SW 1271 (cell line): Measurements from ENCODE around the gene RNF26.

ENCODE experiments used
- DNase-seq, 2 experiments: peaks; one replicate each; lab custom pipeline; 2025; lab: John Stamatoyannopoulos, UW

The RNF26 gene

GRCh38 chr11:119316016-119316728 lies 18.2 kb upstream of the RNF26 start:
- DNase-seq: no peak

DNA sequence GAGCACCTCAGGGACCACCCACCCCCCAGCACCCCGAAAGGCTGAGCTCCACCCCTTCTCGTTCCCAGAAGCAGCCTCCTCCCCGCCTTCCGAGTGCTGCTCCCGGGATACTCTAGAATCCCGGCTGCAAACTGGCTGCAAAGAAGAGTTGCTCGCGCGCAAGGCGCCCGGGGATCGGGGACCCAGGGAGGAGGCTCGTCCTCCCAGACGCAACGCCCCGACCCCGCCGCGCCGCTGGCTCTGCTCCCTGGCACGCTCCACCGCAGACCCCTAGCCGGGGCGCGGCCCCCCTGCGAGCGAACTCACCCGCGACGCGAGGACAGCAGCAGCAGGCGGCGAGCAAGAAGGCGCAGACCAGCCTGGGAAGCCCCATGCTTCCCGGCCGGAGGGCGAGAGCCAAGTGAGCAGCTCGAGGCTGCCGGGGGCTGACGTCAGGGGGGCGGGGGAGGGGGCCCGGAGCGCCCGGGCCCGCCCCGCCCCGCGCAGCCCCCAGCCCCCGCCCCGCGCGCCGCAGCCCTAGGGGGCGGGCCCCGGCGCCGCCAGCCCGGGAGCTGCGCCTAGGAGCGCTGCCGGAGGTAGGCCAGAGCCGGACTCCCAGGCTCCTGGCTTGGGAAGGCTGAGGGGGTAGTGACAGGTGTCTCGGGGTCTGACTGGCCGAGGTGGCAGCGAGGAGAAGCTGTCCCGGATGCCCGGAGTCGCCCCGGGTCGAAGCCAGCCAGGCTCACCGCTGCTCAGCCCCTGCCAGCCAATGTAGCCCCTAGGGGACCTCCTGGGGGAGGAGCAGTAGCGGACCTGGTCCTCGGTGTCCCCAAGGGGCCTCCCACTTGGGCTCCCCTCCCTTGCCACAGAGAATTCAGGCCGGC lies 17.4 kb upstream of the RNF26 start, which contains the start of gene MCAM:
TSS of gene MCAM (minus strand) at position 402 of the 863 bp plus-strand sequence. CDS start at position 373, 29 bp downstream.
- no peak for DNase-seq

DNA sequence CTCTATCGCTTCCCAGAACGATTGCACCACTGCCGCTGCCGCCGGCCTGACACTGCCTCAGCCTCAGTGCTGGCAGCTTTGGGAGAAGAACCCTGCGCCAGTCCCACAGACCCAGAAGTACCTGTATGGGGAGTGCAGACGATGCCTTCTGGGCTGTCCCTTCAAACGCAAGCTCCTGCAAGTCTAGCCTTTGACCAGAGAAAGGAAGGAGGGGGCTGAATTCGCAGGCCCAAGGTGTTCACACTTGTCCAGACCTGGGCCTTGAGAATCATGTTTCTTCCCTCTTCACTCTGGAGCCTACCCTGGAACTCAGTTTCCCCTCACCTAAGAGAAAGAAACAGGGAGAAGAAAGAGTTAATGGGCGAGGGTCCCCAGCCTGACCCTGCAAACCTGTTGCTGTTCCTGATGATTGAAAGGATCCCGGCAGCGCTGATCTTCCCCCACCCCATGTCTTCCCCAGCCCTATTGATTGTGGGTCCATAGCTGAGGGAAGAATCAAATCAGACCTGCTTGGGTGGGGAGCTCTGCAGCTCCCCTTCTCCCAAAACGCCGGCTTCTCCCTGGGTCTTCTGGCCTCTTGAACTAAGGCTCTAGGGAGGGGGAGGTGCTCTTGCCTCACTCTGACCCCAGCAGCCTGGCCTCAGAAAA lies 16.6 kb upstream of the RNF26 start:
- DNase-seq: no peak

- no peak for DNase-seq
Observed at GRCh38 chr11:119318240-119319135, 15.8 kb upstream of the RNF26 start.

DNA sequence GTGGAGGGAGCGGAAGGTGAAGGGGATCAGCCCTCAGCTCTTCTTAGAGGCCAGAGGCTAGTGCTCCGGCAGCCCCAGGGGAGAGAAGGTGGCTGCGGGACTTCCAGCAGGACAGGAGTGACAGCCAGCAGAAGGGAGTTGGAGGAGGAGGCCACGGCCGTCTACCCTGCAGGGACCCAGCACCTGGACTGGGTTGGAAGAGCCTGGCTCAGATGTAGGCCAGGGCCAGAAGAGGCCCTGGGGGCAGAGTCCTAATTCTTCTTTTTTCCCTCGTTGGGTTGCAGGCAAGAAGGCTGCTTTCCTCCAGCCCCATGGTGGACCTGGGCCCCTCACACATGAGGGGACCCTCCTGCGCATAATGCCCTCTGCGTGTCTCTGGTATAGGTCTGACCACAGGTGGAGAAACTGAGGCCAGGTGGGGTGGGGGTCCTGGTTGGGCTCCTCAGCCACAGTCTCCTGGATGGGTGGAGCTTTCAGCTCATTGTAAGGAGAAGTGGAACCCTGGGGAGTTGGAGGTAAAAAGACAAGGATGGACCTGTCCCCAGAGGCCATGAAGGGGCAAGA lies 15.1 kb upstream of the RNF26 start:
- DNase-seq: no peak

GRCh38 chr11:119319700-119320239 lies 14.6 kb upstream of the RNF26 start:
- no peak for DNase-seq

DNA sequence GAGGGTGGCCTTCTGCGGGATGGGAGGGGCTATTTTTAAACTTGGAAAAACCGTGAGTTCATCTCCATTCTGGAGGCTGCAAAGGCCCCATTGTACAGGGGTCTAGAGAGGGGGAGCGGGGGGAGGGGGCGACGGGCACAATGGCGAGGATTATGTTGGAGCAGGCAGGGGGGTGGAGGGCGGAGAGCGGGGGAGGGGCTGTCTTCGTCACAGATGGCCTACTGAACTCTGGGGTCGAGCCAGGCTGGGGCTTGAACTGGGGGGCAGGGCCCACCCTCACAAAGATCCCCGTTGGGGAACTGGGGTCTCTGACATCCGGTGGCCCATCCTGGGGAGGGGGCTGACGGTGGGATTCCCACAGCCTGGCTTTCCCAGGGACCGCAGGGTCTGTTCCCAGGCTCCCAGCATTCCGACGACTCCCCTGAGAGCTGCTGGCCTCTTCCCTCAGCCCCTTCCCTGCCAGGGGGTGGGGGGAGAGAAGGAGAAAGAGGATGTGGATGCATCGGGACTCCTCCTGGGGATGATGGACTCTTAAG lies 14.0 kb upstream of the RNF26 start:
- DNase-seq: no peak

DNA sequence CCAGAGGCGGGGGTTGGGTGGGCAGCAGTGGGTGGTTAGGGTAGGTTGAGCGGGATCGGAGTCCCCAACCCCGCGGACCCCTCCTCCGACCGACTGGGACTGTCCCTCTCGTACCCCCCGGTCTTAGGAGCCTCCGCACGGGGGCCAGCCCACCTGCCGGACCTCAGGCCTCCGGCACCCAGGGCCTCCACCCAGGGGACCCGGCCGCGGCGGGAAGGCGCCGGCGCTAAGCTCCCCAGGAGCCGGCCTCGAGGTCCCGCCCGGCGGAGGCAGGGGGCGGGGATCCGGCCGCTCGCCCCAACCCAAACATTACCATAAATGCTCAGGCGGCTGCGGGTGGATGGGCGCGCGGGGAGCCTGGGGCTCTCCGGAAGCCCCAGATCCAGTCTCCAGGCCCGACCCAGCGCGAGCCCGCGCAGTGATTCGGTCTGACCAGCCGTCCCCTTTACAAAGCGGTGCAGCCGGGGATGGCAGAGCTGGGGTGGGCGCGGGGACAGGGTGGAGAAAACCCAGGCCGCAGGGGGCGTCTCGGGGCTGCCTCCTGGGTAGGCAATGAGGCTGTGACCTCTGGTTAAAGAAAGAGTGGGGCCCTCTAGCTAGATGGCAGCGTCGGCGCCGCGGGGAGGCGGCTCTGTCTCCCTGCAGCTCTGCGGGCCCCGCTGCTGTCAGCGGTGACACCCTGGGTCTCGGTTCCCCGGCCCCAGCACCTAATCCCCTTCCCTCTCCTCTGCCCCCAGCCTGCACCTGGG lies 13.4 kb upstream of the RNF26 start:
- no peak for DNase-seq

- DNase-seq: no peak
Observed at GRCh38 chr11:119322360-119322739, 12.0 kb upstream of the RNF26 start.

DNA sequence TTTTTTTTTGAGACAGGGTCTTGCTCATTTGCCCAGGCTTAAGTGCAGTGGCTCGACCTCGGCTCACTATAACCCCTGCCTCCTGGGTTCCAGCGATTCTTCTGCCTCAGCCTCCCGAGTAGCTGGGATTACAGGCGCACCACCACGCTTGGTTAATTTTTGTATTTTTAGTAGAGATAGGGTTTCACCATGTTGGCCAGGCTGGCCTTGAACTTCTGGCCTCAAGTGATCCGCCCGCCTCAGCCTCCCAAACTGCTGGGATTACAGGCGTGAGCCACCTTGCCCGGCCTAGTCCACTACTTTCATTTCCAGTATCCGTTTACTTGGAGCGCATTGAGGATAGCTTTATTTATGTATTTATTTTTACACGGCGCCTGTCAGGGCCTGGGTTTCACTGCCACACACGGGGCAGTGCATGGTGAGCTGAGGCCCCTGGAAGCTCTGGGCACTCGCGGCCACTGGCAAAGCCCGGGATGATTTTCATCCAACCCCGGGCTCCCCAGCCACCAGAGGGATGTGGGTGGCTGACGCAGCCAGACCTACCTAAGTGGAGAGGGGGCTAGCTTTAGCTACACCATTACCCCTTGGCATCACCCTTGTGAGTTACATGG lies 11.3 kb upstream of the RNF26 start:
- DNase-seq: no peak

- DNase-seq: peak in 1 of 2 experiments; percentile 63
Observed at GRCh38 chr11:119323532-119324033, 10.7 kb upstream of the RNF26 start.

- no peak for DNase-seq
Observed at GRCh38 chr11:119324189-119324588, 10.1 kb upstream of the RNF26 start.

DNA sequence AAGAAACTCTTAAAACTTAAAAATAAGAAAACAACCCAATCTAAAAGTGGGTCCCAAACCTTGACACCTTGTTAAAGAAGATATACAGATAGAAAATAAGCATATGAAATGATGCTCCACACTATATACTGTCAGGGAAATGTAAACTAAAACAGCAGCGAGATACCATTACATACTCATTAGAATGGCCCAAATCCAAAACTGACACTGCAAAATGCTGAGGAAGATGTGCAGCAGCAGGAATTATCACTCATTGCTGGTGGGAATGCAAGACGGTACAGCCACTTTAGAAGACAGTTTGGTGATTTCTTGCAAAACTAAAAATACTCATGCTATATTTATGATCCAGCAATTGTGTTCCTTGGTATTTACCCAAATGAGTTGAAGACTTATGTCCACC lies 5.0 kb upstream of the RNF26 start:
- DNase-seq: no peak

DNA sequence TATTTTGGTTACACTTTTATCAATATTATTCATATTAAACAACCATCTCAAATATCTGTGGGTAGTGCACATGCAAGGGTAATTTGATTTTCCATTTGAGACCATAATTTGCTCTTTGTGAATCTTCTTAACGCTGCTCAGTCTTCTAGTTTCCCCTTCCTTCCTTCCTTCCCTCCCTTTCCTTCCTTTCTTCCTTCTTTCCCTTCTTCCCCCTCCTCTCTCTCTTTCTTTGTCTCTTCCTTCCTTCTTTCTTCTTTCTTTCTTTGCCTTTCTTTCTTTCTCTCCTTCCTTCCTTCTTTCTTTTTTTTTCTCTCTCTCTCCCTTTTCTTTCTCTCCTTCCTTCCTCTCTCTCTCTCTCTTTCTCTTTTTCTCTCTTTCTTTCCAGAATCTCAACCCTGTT lies 4.1 kb upstream of the RNF26 start:
- no peak for DNase-seq

DNA sequence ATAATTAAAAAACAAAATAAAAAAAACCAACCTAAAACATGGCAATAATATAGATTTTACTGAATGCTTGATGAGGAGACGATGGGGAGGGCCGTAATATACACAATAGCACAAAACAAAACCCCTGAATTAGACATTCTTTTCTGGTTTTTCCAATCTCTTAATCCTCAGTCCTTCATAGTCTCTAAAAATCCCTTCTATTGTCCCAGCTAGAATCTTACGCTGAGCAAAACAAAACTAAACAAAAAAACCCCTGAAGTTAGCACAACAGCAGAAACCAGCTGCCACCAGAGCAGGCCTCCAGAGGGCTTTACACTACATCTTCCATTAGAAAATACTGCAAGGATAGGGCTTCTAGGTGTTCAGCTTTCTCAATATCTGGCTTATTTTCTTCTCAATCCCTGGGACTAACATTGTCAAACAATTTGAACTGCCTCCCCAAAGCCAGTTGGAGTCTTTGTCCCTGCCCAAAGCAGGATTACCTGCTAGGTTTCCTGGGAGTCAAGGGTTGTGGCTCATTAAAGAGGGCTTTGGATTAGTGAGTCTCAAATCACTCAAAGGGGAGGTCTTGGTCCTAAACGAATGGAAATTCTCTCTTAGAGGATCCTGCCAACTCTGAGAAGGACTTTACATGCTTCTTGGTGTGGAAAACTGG lies 2.1 kb upstream of the RNF26 start:
- DNase-seq: no peak

DNA sequence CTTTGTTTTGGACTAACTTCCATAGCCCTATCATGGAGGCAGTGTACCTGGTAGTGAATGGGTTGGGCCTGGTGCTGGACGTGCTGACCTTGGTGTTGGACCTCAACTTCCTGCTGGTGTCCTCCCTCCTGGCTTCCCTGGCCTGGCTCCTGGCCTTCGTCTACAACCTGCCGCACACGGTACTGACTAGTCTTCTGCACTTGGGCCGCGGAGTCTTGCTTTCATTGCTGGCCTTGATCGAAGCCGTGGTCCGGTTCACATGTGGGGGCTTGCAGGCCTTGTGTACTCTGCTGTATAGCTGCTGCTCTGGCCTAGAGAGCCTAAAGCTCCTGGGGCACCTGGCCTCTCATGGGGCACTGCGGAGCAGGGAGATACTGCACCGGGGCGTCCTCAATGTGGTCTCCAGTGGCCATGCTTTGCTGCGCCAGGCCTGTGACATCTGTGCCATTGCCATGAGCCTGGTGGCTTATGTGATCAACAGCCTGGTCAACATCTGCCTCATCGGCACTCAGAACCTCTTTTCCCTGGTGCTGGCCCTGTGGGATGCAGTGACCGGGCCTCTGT lies 846 bp downstream of the RNF26 start:
- no peak for DNase-seq

- no peak for DNase-seq
Observed at GRCh38 chr11:119335655-119336543, 1.6 kb downstream of the RNF26 start.
